ENCODE measurements around the gene DDIT4. TPM values are rescaled to one million over a fixed set of nuclear protein-coding genes. Genes with fewer than 3 reads are reported as not detected.
A peak's percentile ranks its signal among the peaks of the same experiment; 100 is the strongest.

DDIT4 gene
- total RNA-seq, 1 donor from 2014 or later: 36.9 TPM

GRCh38 chr10:72276013-72276387 lies 2.3 kb downstream of the DDIT4 start:
- Mint-ChIP-seq H3K27me3 (no peaks in the 10 kb centered on the region), H3K4me3 (ENCODE audit: low read depth) (peak overlapping the region; percentile 85), H3K27ac (peak overlapping the region; percentile 76), H3K36me3 (ENCODE audit: insufficient read depth) (peaks cover 2% of the 10 kb centered on the region), H3K4me1 (ENCODE audit: low read depth) (peaks cover 34% of the 10 kb centered on the region), H3K9me3 (ENCODE audit: low read depth) (no peaks in the 10 kb centered on the region)
- DNase-seq (ENCODE audit: low spot score, unreplicated experiment): no peak
- no peak for TF ChIP-seq CTCF (IDR thresholded peaks at IDR 0.05; ENCODE audit: unreplicated experiment)

GRCh38 chr10:72276421-72277339 lies 3.0 kb downstream of the DDIT4 start:
- Mint-ChIP-seq H3K9me3 (ENCODE audit: low read depth) (no peaks in the 10 kb centered on the region), H3K4me3 (ENCODE audit: low read depth) (peak overlapping the region; percentile 85), H3K4me1 (ENCODE audit: low read depth) (peaks cover 34% of the 10 kb centered on the region), H3K36me3 (ENCODE audit: insufficient read depth) (peaks cover 2% of the 10 kb centered on the region), H3K27ac (peak overlapping the region; percentile 21), H3K27me3 (no peaks in the 10 kb centered on the region)
- TF ChIP-seq CTCF (IDR thresholded peaks at IDR 0.05; ENCODE audit: unreplicated experiment): no peak
- DNase-seq (ENCODE audit: low spot score, unreplicated experiment): no peak

GRCh38 chr10:72277340-72277995 lies 3.7 kb downstream of the DDIT4 start:
- Mint-ChIP-seq H3K4me1 (ENCODE audit: low read depth) (peaks cover 31% of the 10 kb centered on the region), H3K36me3 (ENCODE audit: insufficient read depth) (peaks cover 2% of the 10 kb centered on the region), H3K27ac (no peak overlapping the region), H3K9me3 (ENCODE audit: low read depth) (no peaks in the 10 kb centered on the region), H3K4me3 (ENCODE audit: low read depth) (no peak overlapping the region), H3K27me3 (no peaks in the 10 kb centered on the region)
- no peak for TF ChIP-seq CTCF (IDR thresholded peaks at IDR 0.05; ENCODE audit: unreplicated experiment)
- no peak for DNase-seq (ENCODE audit: low spot score, unreplicated experiment)

GRCh38 chr10:72277996-72278667 lies 4.4 kb downstream of the DDIT4 start:
- H3K4me1 Mint-ChIP-seq (ENCODE audit: low read depth): peaks cover 27% of the 10 kb centered on the region
- DNase-seq (ENCODE audit: low spot score, unreplicated experiment): no peak
- H3K4me3 Mint-ChIP-seq (ENCODE audit: low read depth): no peak overlapping the region
- no peak overlapping the region for H3K27ac Mint-ChIP-seq
- no peak for TF ChIP-seq CTCF (IDR thresholded peaks at IDR 0.05; ENCODE audit: unreplicated experiment)
- no peaks in the 10 kb centered on the region for H3K9me3 Mint-ChIP-seq (ENCODE audit: low read depth)
- H3K27me3 Mint-ChIP-seq: no peaks in the 10 kb centered on the region
- H3K36me3 Mint-ChIP-seq (ENCODE audit: insufficient read depth): peaks cover 2% of the 10 kb centered on the region

Measured in progenitor cell of endocrine pancreas (in vitro differentiated cells).